Type B pancreatic cell (in vitro differentiated cells): ENCODE data around the gene HUWE1. TPM values are rescaled to one million over a fixed set of nuclear protein-coding genes. Genes with fewer than 3 reads are reported as not detected.

Source experiments
- DNase-seq: peaks from one replicate; pipeline ENCODE4 v3.0.0; 2021; ENCODE audit warnings: mixed read lengths; ENCODE audit not compliant: unreplicated experiment; ENCODE audit errors: extremely low spot score
- H3K27ac Mint-ChIP-seq: 2 replicates; pipeline ENCODE4 v1.8.0; 2021; ENCODE audit warnings: mild to moderate bottlenecking, mixed read lengths
- H3K27me3 Mint-ChIP-seq: 2 replicates; pipeline ENCODE4 v1.8.0; 2021; ENCODE audit warnings: mixed read lengths
- H3K36me3 Mint-ChIP-seq: 2 replicates; pipeline ENCODE4 v1.8.0; 2021; ENCODE audit warnings: mixed read lengths
- H3K4me1 Mint-ChIP-seq: one replicate; pipeline ENCODE4 v1.8.0; 2021; ENCODE audit warnings: mixed read lengths; ENCODE audit not compliant: unreplicated experiment
- H3K4me3 Mint-ChIP-seq: 2 replicates; pipeline ENCODE4 v1.8.0; 2021; ENCODE audit warnings: mild to moderate bottlenecking, mixed read lengths
- H3K9me3 Mint-ChIP-seq: 2 replicates; pipeline ENCODE4 v1.8.0; 2021; ENCODE audit warnings: mixed read lengths
- CTCF ChIP-seq: fragments of 200-600 bp; sonication (generic); conservative IDR thresholded peaks from 2 replicates; pipeline ENCODE4 v1.5.0; 2021; ENCODE audit warnings: antibody characterized with exemption, mild to moderate bottlenecking
- total RNA-seq: library from RNA; stranded (reverse); gene quantifications from 2 replicates; pipeline ENCODE4 v1.2.1, GENCODE V29; 2021; ENCODE audit warnings: low replicate concordance

Gene HUWE1
- total RNA-seq, 1 donor from 2014 or later: 205 TPM

- TF ChIP-seq CTCF: no peak
- Mint-ChIP-seq H3K36me3 (peaks cover 12% of the 10 kb centered on the region), H3K27me3 (no peaks in the 10 kb centered on the region), H3K4me3 (no peak overlapping the region), H3K4me1 (no peaks in the 10 kb centered on the region), H3K27ac (no peak overlapping the region), H3K9me3 (no peaks in the 10 kb centered on the region)
- DNase-seq: no peak
Observed at GRCh38 chrX:53605004-53605403, 81.5 kb downstream of the HUWE1 start.

DNA sequence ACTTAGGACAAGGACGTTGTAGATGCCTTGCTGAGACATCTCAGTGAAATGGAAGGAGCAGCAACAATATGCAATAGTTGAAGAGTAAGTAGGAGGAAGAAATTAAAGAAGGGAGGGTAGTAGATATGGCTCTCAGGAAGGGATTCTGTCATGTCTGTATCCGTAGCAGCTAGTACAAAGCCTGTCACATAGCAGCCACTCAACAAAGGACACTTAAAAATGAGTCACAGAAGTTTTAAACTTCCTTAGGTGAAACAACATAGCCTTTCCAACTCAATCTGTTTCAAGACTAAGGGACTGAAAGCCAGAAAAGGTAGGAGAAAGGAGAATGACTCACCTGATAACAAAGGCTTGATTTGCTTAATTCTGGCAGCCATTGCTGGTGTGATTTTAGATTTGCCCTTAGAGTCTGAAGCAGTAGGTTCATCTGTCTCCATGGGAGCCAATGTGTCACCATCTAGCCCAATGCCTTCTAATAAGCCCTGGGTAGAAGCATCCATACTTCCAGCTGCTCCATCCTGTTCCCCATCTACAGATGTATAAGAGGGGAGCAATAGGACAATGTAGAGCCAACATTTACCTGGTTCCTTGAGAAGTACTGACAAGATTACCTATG is 86.6 kb downstream of the HUWE1 start:
- no peak for DNase-seq
- TF ChIP-seq CTCF: no peak
- no peaks in the 10 kb centered on the region for H3K4me1 Mint-ChIP-seq
- H3K27me3 Mint-ChIP-seq: no peaks in the 10 kb centered on the region
- H3K9me3 Mint-ChIP-seq: no peaks in the 10 kb centered on the region
- H3K4me3 Mint-ChIP-seq: no peak overlapping the region
- no peak overlapping the region for H3K27ac Mint-ChIP-seq
- peaks cover 8% of the 10 kb centered on the region for H3K36me3 Mint-ChIP-seq

- Mint-ChIP-seq H3K36me3 (peaks cover 11% of the 10 kb centered on the region), H3K27ac (no peak overlapping the region), H3K4me1 (no peaks in the 10 kb centered on the region), H3K4me3 (no peak overlapping the region), H3K9me3 (no peaks in the 10 kb centered on the region), H3K27me3 (no peaks in the 10 kb centered on the region)
- TF ChIP-seq CTCF: no peak
- DNase-seq: no peak
Observed at GRCh38 chrX:53598169-53598568, 88.3 kb downstream of the HUWE1 start.

- no peaks in the 10 kb centered on the region for H3K4me1 Mint-ChIP-seq
- no peaks in the 10 kb centered on the region for H3K27me3 Mint-ChIP-seq
- no peak for DNase-seq
- no peak for TF ChIP-seq CTCF
- no peaks in the 10 kb centered on the region for H3K9me3 Mint-ChIP-seq
- H3K4me3 Mint-ChIP-seq: no peak overlapping the region
- H3K36me3 Mint-ChIP-seq: peaks cover 12% of the 10 kb centered on the region
- H3K27ac Mint-ChIP-seq: no peak overlapping the region
Observed at GRCh38 chrX:53595266-53595810, 91.2 kb downstream of the HUWE1 start.

- H3K27me3 Mint-ChIP-seq: no peaks in the 10 kb centered on the region
- H3K27ac Mint-ChIP-seq: no peak overlapping the region
- H3K4me3 Mint-ChIP-seq: no peak overlapping the region
- no peak for DNase-seq
- H3K36me3 Mint-ChIP-seq: peaks cover 16% of the 10 kb centered on the region
- no peak for TF ChIP-seq CTCF
- no peaks in the 10 kb centered on the region for H3K9me3 Mint-ChIP-seq
- H3K4me1 Mint-ChIP-seq: no peaks in the 10 kb centered on the region
Observed at GRCh38 chrX:53594354-53594753, 92.2 kb downstream of the HUWE1 start.
